SKM-1 (cell line): ENCODE measurements around the gene SLC9A5.

Experiments
- DNase-seq: peaks from one replicate; lab custom pipeline; 2025; ENCODE audit not compliant: unreplicated experiment; lab: John Stamatoyannopoulos, UW

The SLC9A5 gene

DNA sequence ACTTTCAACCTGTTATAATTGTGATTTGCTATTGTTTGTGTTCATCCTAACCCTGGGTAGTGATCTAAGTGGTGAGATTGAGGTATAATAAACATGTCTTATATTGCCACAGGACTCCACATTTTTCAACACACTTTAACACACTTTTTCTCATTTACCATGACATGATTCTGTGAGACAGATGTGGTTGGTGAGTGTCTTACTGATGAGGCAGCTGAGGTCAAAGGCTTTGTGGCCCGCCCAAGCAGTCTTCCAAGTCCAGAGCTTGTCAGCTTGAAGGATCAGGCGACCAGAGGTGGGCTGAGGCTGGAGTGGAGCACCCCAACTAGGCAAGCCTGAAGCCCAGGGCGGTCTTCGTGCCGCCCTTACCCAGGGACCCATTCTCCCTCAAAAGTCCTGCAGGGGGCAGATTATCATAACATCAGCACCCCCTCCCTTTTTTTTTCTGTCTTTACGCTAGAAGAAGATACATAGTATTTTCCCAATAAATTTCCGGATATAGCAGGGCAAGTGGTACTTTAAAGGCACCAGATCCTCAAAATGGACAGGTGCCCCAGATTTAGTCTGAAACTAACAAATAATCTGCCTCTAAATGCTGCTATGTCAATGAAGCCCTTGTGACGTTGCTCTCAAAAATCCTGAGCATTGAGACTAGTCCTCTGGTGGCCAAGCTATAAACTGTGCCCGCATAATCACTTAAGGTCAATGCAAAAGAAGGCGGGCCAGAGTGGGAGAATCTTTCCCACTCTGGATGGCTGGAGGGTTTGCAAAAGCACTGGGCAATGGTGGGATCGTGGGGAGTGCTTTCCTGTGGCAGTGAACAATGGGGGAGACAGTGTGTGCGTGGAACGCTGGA, 56.7 kb downstream of the SLC9A5 start:
- DNase-seq: no peak

DNA sequence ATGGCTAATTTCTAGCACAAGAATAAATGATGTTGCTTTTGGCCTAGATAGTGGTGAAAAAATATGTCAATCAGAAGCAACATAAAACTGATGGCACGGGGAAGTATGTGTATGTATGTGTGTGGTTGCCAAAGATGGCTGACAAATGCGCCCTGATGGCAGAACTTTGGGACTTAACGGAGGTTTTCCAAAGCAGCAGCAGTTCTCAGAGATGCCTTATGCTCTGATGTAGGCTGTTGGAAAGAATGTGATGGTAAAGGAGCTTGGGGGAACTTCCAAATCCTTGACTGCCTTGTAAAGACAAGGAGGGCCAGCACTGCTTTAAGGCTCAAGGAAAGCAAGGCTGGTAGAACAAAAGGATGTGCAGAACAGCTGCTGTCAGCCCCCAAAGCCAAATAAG, 61.8 kb downstream of the SLC9A5 start:
- no peak for DNase-seq

DNA sequence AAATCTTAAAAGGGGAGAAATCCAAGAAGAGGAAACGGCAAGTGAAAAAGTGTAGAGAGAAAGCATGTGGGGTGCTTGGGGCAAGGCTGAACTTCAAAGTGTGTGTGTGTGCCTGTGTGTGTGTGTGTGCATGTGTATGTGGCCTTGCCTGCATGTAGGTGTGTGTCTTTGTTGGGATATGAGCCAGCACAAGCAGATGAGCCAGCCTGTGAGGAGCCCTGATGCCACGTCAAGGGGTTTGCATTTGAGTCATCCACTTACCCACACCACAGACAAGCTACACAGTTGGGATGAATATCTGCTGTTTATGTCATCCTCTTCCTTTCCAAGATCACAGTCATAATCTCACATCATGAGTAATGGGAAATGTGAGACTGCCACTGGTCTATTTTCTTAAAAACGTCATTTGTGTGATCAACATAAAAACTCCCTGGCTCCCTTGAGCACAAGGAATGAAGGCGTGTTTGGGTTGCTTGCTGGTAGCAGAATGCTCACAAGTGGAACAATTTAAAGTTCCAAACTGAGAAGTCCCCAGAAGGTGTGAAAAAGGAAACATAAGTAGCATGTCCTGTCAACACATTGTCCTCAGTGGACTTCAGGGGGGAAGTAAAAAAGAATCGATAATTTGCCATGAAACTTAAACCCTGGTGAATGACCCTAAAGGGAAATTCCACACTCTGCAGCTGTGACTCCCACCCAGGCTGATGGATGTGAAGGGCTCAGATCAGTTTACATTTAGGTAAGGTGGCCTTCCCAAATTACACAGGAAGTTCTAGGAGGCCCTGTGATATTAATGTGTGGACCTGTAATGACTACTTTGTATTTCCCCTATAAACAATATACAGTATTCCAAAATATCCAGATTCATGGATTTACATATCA, 63.1 kb downstream of the SLC9A5 start:
- no peak for DNase-seq

DNA sequence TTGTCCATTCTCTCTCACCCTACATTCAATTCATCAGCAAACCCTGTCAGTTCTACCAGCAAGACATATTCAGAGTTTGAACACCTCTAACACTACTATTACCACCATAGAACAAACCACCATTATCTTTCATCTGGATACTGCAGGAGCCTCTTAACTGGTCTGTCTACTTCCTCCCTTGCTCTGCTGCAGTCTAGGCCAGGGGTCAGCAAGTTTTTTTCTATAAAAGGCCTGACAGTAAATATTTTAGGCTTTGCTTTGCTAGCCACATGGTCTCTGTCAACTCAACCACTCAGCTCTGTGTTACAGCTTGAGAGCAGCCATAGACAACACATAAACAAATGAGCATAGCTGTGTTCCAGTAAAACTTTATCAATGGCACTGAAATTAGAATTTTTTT, 63.9 kb downstream of the SLC9A5 start:
- DNase-seq: no peak

DNA sequence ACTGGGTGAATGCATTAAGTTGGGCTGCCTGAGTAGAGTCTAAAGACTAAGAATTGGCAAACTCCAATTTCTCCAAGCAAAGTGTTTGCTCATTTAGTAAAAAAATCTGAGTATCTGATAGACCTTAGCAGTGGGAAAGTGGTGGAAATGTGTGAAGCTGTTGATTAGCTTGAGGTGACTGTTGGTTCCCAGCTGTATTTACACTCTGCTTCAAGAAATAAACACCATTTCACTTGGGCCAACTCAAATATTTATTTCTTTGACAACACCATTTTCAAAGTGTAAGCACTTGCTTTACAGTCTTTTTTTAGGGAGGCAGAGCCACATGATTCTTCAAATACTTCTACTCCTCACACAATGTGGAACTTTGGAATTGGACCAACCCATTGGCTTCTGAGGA, 69.1 kb downstream of the SLC9A5 start:
- no peak for DNase-seq
